Stimulated activated effector memory CD8-positive, alpha-beta T cell treated with anti-CD3 and anti-CD28 coated beads, Interleukin-12 subunit alpha, Interleukin-12 subunit beta, amount 100 ng/mL, for 72 hours (primary cell): ENCODE data around the gene TBX10.
"Not testable (repeated sequence)": the region's sequence is repeated elsewhere in the genome, so short reads cannot be mapped to it uniquely, and the experiment has no call there.

Experiments used
- ATAC-seq: fragments of 150-1000 bp; cut with Tn5 transposase; 2 replicates; pipeline ENCODE4 v1.10.0; 2021
- DNase-seq, 2 donors: peaks; one replicate each; pipeline ENCODE4 v3.0.0; 2021 to 2022; ENCODE audit warnings: low spot score in 2 of 2
- H3K27ac Mint-ChIP-seq: one replicate; pipeline ENCODE4 v1.8.0; 2022; ENCODE audit warnings: mild to moderate bottlenecking, mixed read lengths
- H3K36me3 Mint-ChIP-seq: one replicate; pipeline ENCODE4 v1.8.0; 2022; ENCODE audit warnings: mild to moderate bottlenecking, mixed read lengths
- H3K4me1 Mint-ChIP-seq: one replicate; pipeline ENCODE4 v1.8.0; 2022; ENCODE audit warnings: mixed read lengths
- H3K4me3 Mint-ChIP-seq: one replicate; pipeline ENCODE4 v1.8.0; 2022; ENCODE audit warnings: mild to moderate bottlenecking, mixed read lengths
- H3K9me3 Mint-ChIP-seq: one replicate; pipeline ENCODE4 v1.8.0; 2022; ENCODE audit warnings: mixed read lengths

TBX10 gene

GRCh38 chr11:67596753-67597300 lies 42.7 kb downstream of the TBX10 start:
- H3K4me1 Mint-ChIP-seq: peaks cover 17% of the 10 kb centered on the region
- H3K27ac Mint-ChIP-seq: no peak overlapping the region
- H3K4me3 Mint-ChIP-seq: no peak overlapping the region

GRCh38 chr11:67594480-67594879 lies 45.1 kb downstream of the TBX10 start:
- peaks cover 2% of the 10 kb centered on the region for H3K4me1 Mint-ChIP-seq
- no peak for DNase-seq
- H3K36me3 Mint-ChIP-seq: no peaks in the 10 kb centered on the region
- no peak for ATAC-seq
- H3K27ac Mint-ChIP-seq: no peak overlapping the region
- H3K9me3 Mint-ChIP-seq: no peaks in the 10 kb centered on the region
- H3K4me3 Mint-ChIP-seq: no peak overlapping the region

More at GRCh38 chr11:67596753-67597300, 42.7 kb downstream of the TBX10 start:
- Mint-ChIP-seq H3K9me3 (no peaks in the 10 kb centered on the region), H3K36me3 (no peaks in the 10 kb centered on the region)
- DNase-seq (no peak), ATAC-seq (no peak)

GRCh38 chr11:67593565-67593905 lies 46.0 kb downstream of the TBX10 start:
- Mint-ChIP-seq H3K4me1 (no peaks in the 10 kb centered on the region), H3K4me3 (no peak overlapping the region), H3K27ac (peak overlapping the region; percentile 52), H3K9me3 (no peaks in the 10 kb centered on the region), H3K36me3 (no peaks in the 10 kb centered on the region)
- no peak for DNase-seq
- ATAC-seq: no peak

GRCh38 chr11:67592880-67593564 lies 46.5 kb downstream of the TBX10 start:
- H3K36me3 Mint-ChIP-seq: no peaks in the 10 kb centered on the region
- H3K9me3 Mint-ChIP-seq: no peaks in the 10 kb centered on the region
- no peak for ATAC-seq
- DNase-seq: no peak
- peaks cover 2% of the 10 kb centered on the region for H3K4me1 Mint-ChIP-seq
- H3K27ac Mint-ChIP-seq: peak overlapping the region; percentile 30
- H3K4me3 Mint-ChIP-seq: no peak overlapping the region

GRCh38 chr11:67588899-67589415 lies 50.6 kb downstream of the TBX10 start:
- H3K9me3 Mint-ChIP-seq, ATAC-seq, DNase-seq, H3K4me3 Mint-ChIP-seq: not testable (repeated sequence)
- Mint-ChIP-seq H3K4me1 (peaks cover 36% of the 10 kb centered on the region), H3K36me3 (peaks cover 31% of the 10 kb centered on the region), H3K27ac (peak overlapping the region; percentile 63)

- Mint-ChIP-seq H3K27ac (peak overlapping the region; percentile 91), H3K36me3 (peaks cover 31% of the 10 kb centered on the region), H3K4me1 (peaks cover 41% of the 10 kb centered on the region), H3K4me3 (no peak overlapping the region), H3K9me3 (peaks cover 6% of the 10 kb centered on the region)
- ATAC-seq (no peak), DNase-seq (no peak)
Observed at GRCh38 chr11:67588136-67588503, 51.4 kb downstream of the TBX10 start.

GRCh38 chr11:67586568-67587250 lies 52.9 kb downstream of the TBX10 start:
- DNase-seq (no peak), ATAC-seq (no peak)
- H3K36me3 Mint-ChIP-seq: peaks cover 31% of the 10 kb centered on the region
- peak overlapping the region; percentile 91 for H3K27ac Mint-ChIP-seq
- H3K4me3 Mint-ChIP-seq: no peak overlapping the region
- peaks cover 52% of the 10 kb centered on the region for H3K4me1 Mint-ChIP-seq
- H3K9me3 Mint-ChIP-seq: peaks cover 6% of the 10 kb centered on the region

- ATAC-seq (no peak), DNase-seq (no peak)
- Mint-ChIP-seq H3K4me3 (peak overlapping the region; percentile 82), H3K9me3 (peaks cover 6% of the 10 kb centered on the region), H3K36me3 (peaks cover 31% of the 10 kb centered on the region), H3K27ac (peak overlapping the region; percentile 91), H3K4me1 (peaks cover 52% of the 10 kb centered on the region)
Observed at GRCh38 chr11:67585911-67586310, 53.7 kb downstream of the TBX10 start.

GRCh38 chr11:67584881-67585873 lies 54.4 kb downstream of the TBX10 start:
- DNase-seq (no peak), ATAC-seq (no peak)
- H3K36me3 Mint-ChIP-seq: peaks cover 31% of the 10 kb centered on the region
- H3K4me1 Mint-ChIP-seq: peaks cover 57% of the 10 kb centered on the region
- H3K9me3 Mint-ChIP-seq: peaks cover 6% of the 10 kb centered on the region
- peak overlapping the region; percentile 82 for H3K4me3 Mint-ChIP-seq
- peak overlapping the region; percentile 91 for H3K27ac Mint-ChIP-seq

GRCh38 chr11:67584205-67584880 lies 55.2 kb downstream of the TBX10 start:
- Mint-ChIP-seq H3K4me1 (peaks cover 65% of the 10 kb centered on the region), H3K36me3 (peaks cover 31% of the 10 kb centered on the region), H3K27ac (peak overlapping the region; percentile 91), H3K9me3 (peaks cover 6% of the 10 kb centered on the region), H3K4me3 (peak overlapping the region; percentile 82)
- peak; percentile 2 for ATAC-seq
- DNase-seq: peak in 1 of 2 donors; percentile 66

GRCh38 chr11:67583247-67584204 lies 56.0 kb downstream of the TBX10 start, which contains the start of gene GSTP1:
TSS of gene GSTP1 (plus strand) at chr11:67583812. CDS start at chr11:67583844, 32 bp downstream.
- Mint-ChIP-seq H3K27ac (peak within 1 kb of the TSS; percentile 91), H3K4me1 (peaks cover 69% of the 10 kb centered on the region), H3K36me3 (peaks cover 31% of the 10 kb centered on the region), H3K9me3 (peaks cover 6% of the 10 kb centered on the region), H3K4me3 (peak within 1 kb of the TSS; percentile 82)
- ATAC-seq (peak; percentile 94), DNase-seq (peak; percentile 76 to 93)

- Mint-ChIP-seq H3K27ac (peak overlapping the region; percentile 20), H3K9me3 (peaks cover 4% of the 10 kb centered on the region), H3K36me3 (peaks cover 24% of the 10 kb centered on the region), H3K4me3 (peak overlapping the region; percentile 82), H3K4me1 (peaks cover 58% of the 10 kb centered on the region)
- ATAC-seq (no peak), DNase-seq (no peak)
Observed at GRCh38 chr11:67582011-67582410, 57.6 kb downstream of the TBX10 start.

GRCh38 chr11:67581469-67581868 lies 58.1 kb downstream of the TBX10 start:
- DNase-seq (no peak), ATAC-seq (no peak)
- Mint-ChIP-seq H3K27ac (no peak overlapping the region), H3K9me3 (peaks cover under 1% of the 10 kb centered on the region), H3K4me3 (no peak overlapping the region), H3K36me3 (peaks cover 24% of the 10 kb centered on the region), H3K4me1 (peaks cover 53% of the 10 kb centered on the region)
